ENCODE results near the gene GPRC5D.

DNA sequence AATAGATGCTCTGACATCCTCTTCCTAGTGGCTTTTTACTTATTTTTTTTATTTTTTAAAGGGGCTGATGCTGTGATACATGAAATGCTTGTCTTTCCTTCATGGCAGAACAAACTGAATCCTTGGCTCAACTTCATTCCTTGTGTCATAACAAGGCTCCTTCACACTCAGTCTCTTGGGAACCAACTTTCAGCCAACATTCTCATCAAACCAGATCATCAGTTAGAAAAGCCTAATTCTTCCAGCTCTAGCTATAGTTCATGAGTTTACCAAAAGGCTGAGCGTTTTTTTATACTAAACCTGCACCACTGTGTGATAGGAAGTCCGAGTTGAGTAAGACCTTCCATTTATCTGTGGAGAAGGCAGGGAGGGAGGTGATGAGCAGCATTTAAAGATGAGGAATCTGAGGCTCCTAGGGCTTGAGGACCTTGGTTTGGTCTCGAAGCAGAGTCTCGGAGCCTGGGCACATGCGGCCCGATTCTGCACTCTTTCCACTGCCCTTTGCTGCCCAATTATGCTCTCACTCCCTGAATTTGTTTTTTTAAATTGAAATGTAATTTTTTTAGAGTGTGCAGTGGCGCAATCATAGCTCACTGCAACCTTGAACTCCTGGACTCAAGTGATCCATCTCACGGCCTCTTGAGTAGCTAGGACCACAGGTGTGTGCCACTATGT, 8.2 kb downstream of the GPRC5D start:
- TF ChIP-seq MXD4 (CRISPR knock-in tag; IDR thresholded peaks at IDR 0.05; ENCODE audit: borderline replicate concordance) (no peak), CTCF (IDR thresholded peaks at IDR 0.05) (no peak), ZNF121 (CRISPR knock-in tag; IDR thresholded peaks at IDR 0.05) (no peak), ZNF138 (CRISPR knock-in tag; conservative IDR thresholded peaks at IDR 0.05) (no peak)

Measured in WTC11 (cell line).